Measurements from ENCODE around the gene ANKS4B. TPM values are rescaled to one million over a fixed set of nuclear protein-coding genes. Genes with fewer than 3 reads are reported as not detected.

Gene ANKS4B
- polyA plus RNA-seq, 1 donor from 2014 or later, result not detected

- Histone ChIP-seq H3F3A (ENCODE audit: insufficient read depth, low read length, poor library complexity, severe bottlenecking) (no peaks in the 10 kb centered on the region), H3K27ac (ENCODE audit: low read length) (no peak overlapping the region), H3K4me3 (ENCODE audit: low read length) (no peak overlapping the region), H3K9me2 (ENCODE audit: insufficient read depth, low read length) (no peaks in the 10 kb centered on the region), H2AFZ (ENCODE audit: low read depth, low read length) (no peak overlapping the region), H3K79me2 (replicated peaks; ENCODE audit: insufficient read depth, low read length) (no peaks in the 10 kb centered on the region), H3K36me3 (ENCODE audit: insufficient read depth, low read length) (no peaks in the 10 kb centered on the region), H3K27me3 (ENCODE audit: insufficient read depth, low read depth, low read length) (no peaks in the 10 kb centered on the region), H3K9me3 (ENCODE audit: low read length) (no peaks in the 10 kb centered on the region), H3K4me2 (ENCODE audit: low read length) (no peak overlapping the region), H4K20me1 (ENCODE audit: insufficient read depth) (no peaks in the 10 kb centered on the region), H3K9ac (ENCODE audit: low read length) (no peak overlapping the region)
- no peak for TF ChIP-seq CTCF (IDR thresholded peaks at IDR 0.05; ENCODE audit: poor library complexity, severe bottlenecking)
- TF ChIP-seq MXI1 (conservative IDR thresholded peaks at IDR 0.05; ENCODE audit: poor library complexity, severe bottlenecking), result no peak
- no peak for TF ChIP-seq RAD21 (conservative IDR thresholded peaks at IDR 0.05)
- no peak for TF ChIP-seq EP300 (conservative IDR thresholded peaks at IDR 0.05; ENCODE audit: poor library complexity, severe bottlenecking)
- TF ChIP-seq REST (IDR thresholded peaks at IDR 0.05; ENCODE audit: borderline replicate concordance), result no peak
- TF ChIP-seq POLR2AphosphoS5 (IDR thresholded peaks at IDR 0.05), result no peak
- TF ChIP-seq TAF1 (IDR thresholded peaks at IDR 0.05; ENCODE audit: low read depth), result no peak
- TF ChIP-seq EZH2 (IDR thresholded peaks at IDR 0.05; ENCODE audit: borderline replicate concordance, insufficient read depth, low read length, poor library complexity, severe bottlenecking), result no peak
- no peak for TF ChIP-seq SMC3 (conservative IDR thresholded peaks at IDR 0.05; ENCODE audit: poor library complexity)
These were observed 6.8 kb upstream of the ANKS4B start for GRCh38 chr16:21226749-21227148.

- no peak overlapping the region for H2AFZ ChIP-seq (ENCODE audit: low read depth, low read length)
- H3K4me3 ChIP-seq (ENCODE audit: low read length), result no peak overlapping the region
- H3K9ac ChIP-seq (ENCODE audit: low read length), result no peak overlapping the region
- H3F3A ChIP-seq (ENCODE audit: insufficient read depth, low read length, poor library complexity, severe bottlenecking), result no peaks in the 10 kb centered on the region
- TF ChIP-seq REST (IDR thresholded peaks at IDR 0.05; ENCODE audit: borderline replicate concordance) (no peak), CTCF (IDR thresholded peaks at IDR 0.05; ENCODE audit: poor library complexity, severe bottlenecking) (no peak), POLR2AphosphoS5 (IDR thresholded peaks at IDR 0.05) (no peak), SMC3 (conservative IDR thresholded peaks at IDR 0.05; ENCODE audit: poor library complexity) (no peak), RAD21 (conservative IDR thresholded peaks at IDR 0.05) (no peak), MXI1 (conservative IDR thresholded peaks at IDR 0.05; ENCODE audit: poor library complexity, severe bottlenecking) (no peak), EZH2 (IDR thresholded peaks at IDR 0.05; ENCODE audit: borderline replicate concordance, insufficient read depth, low read length, poor library complexity, severe bottlenecking) (no peak), TAF1 (IDR thresholded peaks at IDR 0.05; ENCODE audit: low read depth) (no peak), EP300 (conservative IDR thresholded peaks at IDR 0.05; ENCODE audit: poor library complexity, severe bottlenecking) (no peak)
- no peaks in the 10 kb centered on the region for H3K36me3 ChIP-seq (ENCODE audit: insufficient read depth, low read length)
- no peaks in the 10 kb centered on the region for H3K9me3 ChIP-seq (ENCODE audit: low read length)
- H3K27ac ChIP-seq (ENCODE audit: low read length), result no peak overlapping the region
- H3K79me2 ChIP-seq (replicated peaks; ENCODE audit: insufficient read depth, low read length), result no peaks in the 10 kb centered on the region
- no peak overlapping the region for H3K4me2 ChIP-seq (ENCODE audit: low read length)
- no peaks in the 10 kb centered on the region for H4K20me1 ChIP-seq (ENCODE audit: insufficient read depth)
- H3K9me2 ChIP-seq (ENCODE audit: insufficient read depth, low read length), result no peaks in the 10 kb centered on the region
- no peaks in the 10 kb centered on the region for H3K27me3 ChIP-seq (ENCODE audit: insufficient read depth, low read depth, low read length)
These were observed 5.6 kb upstream of the ANKS4B start for GRCh38 chr16:21227866-21228265.
